Measurements from ENCODE around the gene ZFP1.

Gene ZFP1

GRCh38 chr16:75148311-75149195, at the start of gene ZFP1:
ZFP1 (plus strand) TSS chr16:75148524; CDS start chr16:75152952, 4,428 bp downstream.
- peak; percentile 91 to 99 (median 96) for DNase-seq
- intact Hi-C loops (cut with DNase I), result loop anchor here (5.0 kb wide), 1 partner anchor 36 kb away; no protein-coding TSS in a partner anchor

DNA sequence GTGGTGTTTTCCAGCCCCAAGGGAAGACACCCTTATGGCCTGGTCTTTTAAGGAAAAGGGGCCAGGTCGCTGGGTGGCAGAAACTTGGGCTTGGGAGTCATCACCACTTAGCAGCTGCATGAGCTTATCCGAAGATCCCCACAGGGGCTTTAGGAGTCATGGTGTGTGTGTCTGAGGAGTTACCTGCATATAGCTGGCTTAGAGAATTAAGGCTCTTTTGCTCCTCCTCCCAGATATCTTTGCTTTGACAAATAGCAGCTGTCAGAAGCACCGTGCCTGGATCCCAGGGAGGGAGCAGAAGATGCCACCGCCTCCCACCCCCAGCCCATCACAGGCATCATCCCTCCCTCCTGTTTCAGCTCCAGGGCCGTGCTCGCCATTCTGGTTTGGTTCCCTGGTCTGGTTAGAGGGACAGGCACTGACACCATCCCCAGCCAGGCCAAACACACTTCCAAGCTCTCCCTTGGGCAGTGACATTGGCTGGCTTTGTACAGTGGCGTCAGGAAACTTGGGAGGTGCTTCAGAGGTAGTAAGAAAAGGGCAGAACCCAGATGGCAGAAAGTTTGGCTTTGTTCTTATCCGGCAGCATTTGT, 49.2 kb upstream of the ZFP1 start:
- intact Hi-C loops (cut with DNase I), result no loop called here
- peak in 2 of 42 donors; percentile 44 to 49 for DNase-seq

DNA sequence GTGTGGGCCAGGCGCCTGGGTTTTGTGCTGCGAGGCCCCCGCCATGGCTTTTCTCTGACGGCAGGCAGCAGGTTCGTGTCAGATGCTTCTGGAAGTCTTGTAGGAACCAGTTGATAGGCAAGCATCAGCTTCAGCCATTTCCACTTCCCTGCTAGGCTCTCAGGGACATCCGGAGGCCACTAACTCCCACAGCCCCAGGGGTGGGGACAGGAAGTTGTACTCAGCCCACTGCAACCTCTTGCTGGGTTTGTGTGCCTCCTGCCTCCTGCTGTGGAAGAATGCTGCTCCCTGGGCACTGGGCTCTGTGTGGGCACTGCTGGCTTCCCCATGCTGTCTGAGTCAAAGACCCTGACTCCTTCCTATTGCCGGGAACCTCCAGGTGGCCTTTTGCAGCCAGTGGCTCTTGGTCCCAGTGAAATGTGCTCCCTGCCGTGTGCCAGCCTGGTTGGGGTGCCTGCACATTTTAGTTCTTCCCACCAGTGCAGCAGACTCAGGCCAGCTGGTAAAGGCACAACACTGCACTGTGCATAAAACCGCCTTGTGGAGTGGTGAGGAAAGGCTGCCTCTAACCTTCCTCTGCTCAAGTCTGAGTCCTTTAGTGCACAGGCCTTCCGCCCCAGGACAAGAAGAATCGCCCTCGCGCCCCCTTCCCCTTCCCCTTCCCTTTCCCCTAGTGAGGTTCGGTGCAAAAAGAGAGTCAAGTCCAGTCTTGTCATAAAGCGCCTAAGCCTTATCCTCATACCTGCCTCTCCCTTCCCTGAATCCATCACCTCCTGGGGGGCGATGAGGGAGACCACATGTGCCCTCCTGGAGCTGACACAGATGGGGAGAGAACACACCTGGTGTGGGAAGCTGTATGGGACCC, 48.4 kb upstream of the ZFP1 start:
- peak in 3 of 42 donors; percentile 33 to 50 (median 47) for DNase-seq
- intact Hi-C loops (cut with DNase I), result no loop called here

DNA sequence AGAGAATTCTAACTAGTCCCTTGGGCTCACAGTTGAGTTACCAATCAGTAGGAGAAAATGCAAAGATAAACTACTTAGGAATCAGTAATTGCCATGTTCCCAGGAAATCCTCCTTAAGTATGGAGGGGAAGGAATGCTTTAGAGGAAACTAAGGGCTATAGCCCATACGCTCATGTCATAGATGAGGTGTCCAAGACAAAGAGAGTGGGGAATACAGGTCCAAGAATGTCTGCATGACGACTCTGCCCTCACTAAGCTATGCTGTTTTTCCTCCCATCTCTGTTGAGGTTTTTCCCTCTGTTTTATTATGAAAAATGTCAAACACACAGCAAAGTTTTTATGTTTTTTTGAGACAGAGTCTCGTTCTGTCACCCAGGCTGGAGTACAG, 47.7 kb upstream of the ZFP1 start:
- intact Hi-C loops (cut with DNase I), result no loop called here
- no peak for DNase-seq

- intact Hi-C loops (cut with DNase I), result no loop called here
- no peak for DNase-seq
Measured at GRCh38 chr16:75101635-75102034, 46.7 kb upstream of the ZFP1 start.

DNA sequence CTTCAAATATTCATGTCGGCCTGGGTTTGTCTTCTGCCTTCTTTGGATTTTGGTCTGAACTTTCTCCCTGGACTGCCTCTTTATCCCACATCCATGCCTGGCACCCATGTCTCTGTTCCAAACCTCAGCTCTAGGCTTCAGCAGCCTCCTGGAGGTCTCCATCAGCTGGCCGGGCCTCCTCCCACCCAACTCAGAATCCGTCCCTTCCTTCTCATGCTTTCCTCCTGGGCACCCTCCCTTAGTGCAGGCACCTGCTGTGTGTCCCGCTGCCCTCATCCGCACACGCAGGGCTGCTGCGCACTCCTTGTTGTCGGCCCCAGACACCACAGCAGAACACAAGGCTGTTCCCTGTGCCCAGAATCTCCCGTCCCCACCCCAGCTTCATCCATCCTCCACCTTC, 45.7 kb upstream of the ZFP1 start:
- intact Hi-C loops (cut with DNase I), result no loop called here
- DNase-seq, result no peak

DNA sequence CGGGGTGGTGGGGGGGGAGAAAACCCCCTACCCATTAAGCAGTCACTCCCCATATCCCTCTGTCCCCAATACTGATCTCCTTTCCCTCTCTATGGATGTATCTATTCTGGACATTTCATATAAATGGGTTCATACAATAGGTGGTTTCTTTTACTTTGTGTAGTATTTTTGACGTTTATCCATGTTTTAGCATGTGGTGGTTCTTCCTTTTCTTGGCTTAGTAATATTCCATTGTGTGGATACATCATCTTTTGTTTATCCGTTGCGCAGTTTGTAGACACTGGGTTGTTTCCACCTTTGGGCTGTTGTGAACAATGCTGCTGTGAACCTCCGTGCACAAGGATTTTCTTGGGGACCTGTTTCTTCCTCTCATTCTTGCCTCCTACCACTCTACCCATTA, 44.3 kb upstream of the ZFP1 start:
- intact Hi-C loops (cut with DNase I), result no loop called here
- no peak for DNase-seq

DNA sequence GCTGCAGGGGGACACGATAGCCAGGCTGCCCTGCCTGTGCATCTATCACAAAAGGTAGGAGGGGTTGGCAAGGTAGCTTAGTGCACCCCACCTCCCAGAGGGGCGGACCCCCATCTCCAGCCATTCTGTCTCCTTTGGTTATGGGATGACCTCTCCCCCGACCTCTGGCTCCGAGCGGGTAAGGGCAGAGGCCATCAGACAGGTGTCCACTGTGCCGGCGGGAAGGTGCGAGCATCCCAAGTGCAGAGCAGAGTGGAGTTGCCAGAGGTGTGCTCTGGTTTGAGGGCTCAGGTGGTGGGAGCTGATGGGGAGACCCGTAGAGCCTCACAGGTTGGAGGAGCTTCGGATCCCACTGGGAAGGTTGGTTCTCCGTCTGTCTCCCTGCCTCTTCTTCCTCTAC, 43.5 kb upstream of the ZFP1 start:
- DNase-seq, result no peak

DNA sequence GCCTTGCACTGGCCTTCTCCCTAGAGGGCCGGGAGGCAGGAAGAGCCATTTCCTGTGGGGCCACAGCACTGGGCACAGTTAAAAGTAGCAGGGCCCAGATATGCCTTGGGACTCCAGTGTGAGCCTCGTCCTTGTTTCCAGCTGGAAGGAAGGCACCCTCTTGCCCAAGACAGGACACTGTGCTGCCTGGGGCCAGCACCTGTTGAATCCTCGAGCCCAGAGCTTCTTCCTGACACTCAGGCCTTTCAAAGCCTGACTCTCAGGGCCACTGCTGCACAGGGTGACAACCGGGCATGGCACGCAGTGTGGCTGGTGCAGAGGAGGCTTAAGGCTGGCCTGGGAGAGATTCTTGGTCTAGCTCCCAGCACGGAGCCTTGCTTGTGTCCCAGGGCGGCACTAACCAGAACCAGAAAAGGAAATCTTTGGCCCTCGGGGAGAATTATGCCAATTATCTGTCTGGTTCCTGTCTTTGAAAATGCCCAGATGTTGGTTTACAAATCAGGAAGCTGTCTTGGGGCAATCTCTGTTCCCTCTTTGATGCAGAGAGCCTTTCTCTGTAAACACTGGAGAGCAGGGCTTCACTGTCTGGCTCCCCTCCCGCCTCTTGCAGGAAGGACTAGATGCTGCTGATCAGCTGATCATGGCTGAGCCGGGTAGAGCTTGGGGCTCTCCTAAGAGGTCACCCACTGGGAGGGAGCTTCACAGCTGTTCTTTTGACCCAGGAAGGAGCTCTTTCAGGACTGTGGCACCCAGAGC, 42.8 kb upstream of the ZFP1 start:
- peak; percentile 33 to 87 (median 73) for DNase-seq
- intact Hi-C loops (cut with DNase I), result no loop called here

More for the DNA sequence above, 43.5 kb upstream of the ZFP1 start:
- intact Hi-C loops (cut with DNase I), result no loop called here

DNA sequence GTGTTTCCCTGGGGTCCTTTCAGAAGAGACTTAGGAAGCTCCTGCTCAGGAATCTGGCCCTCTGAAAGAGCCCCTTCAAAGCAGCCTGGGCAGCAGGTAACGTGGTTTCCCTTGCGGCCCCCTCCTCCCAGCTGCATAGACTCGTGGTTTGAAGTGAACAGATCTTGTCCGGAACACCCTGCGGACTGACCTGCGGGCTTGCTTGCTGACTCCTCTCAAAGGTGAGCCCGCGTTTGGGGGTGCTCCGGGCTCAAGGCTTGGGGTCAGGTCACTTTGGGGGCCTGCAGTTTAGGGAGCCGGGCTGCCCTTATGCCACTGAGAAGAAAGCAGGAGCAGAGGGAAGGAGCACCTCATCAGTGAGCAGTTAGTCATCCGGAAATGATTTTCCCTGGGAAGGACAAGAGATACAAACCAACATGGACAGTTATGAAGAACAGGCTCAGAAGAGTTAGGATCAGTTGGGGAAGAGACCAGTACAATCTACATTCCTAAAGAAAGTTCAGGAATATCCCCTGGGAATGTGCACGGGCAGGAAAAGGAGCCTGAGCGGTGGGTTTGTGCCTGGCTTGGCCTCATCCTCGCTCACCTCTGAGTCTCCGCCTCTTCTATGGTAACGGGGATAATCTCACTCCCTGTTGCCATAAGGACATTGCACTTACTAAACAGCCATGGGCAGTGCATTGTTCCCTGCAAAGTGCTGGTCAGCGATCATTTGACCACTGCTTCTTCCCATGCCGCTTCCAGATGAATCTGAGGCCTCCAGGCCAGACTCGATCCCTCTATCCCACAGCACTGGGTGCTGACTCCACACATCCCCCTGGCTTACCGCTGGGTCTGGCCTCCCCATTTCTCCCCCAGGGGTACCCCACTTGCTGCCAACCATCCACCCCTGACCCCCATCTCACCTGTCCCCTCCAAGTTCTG, 41.7 kb upstream of the ZFP1 start:
- no peak for DNase-seq
- intact Hi-C loops (cut with DNase I), result no loop called here

DNA sequence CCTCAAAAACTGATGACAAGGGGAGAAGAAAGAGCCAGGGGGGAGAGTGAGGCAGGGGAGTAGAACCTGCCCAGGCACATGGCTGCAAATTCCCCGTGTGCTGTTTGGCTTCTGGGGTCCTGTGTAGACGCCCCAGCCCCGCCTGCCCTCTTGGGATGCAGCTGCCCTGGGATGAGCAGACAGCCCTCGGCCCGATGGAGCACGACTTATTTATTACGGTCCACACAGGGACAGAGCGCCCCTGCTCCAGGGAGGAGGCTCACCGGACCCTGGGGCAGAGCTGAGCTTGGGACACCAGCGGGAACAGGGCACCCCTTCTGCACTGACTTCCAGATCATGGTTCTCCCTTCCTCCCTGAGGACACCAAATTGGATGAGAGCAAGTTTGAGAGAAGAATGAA, 40.8 kb upstream of the ZFP1 start:
- intact Hi-C loops (cut with DNase I), result no loop called here
- no peak for DNase-seq

DNA sequence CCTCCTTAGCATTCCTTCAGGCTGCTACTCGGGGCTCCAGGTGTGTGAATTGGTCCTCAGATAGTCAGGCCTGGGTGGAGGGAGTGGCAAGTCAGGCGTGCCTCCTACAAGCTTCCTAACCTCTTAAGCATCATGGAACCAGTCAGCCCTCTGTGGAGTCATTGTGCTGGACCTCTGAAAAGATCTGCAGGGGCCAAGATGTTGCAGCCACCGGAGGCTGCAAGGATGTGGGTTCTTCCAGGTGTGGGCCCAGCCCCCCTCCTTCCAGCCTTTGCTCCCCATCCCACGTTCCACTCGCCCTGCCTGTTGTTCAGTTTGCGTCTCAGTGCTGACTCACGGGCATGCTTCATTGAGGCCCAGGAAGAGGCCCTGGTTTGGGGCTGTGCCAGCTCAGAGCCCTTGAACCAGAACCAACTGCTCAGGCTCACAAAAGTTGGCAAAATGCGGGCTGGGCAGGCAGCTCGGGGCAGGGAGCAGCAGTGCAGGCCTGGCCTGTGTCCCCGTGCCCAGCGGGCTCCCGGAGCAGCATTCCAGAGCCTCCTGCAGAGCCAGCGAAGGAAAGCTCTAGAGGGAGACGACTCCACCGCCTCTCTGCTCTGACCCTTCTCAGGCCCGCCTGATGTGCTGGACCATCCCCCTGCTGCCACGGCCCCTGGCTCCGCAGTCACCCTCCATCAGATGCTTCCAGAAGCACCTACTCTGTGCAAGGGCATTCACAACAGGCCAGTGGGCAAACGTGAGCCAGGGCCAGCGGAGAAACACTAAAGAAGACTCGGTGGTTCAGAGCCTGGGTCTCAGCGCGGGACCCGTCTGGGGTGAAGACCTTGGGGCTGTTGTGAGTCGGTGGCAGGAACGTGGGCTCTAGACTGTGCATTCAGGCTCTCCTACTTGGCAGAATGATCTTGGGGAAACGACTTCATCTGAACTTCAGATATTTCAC, 39.3 kb upstream of the ZFP1 start:
- peak; percentile 63 to 93 (median 78) for DNase-seq
- intact Hi-C loops (cut with DNase I), result no loop called here

GRCh38 chr16:75109732-75110243, 38.5 kb upstream of the ZFP1 start:
- intact Hi-C loops (cut with DNase I), result loop anchor here (2.0 to 5.0 kb wide), 2 partner anchors 38 to 111 kb away; partner anchors contain the start of genes ZFP1 and ZNRF1
- DNase-seq, result peak in 27 of 42 donors; percentile 36 to 73 (median 50)

DNA sequence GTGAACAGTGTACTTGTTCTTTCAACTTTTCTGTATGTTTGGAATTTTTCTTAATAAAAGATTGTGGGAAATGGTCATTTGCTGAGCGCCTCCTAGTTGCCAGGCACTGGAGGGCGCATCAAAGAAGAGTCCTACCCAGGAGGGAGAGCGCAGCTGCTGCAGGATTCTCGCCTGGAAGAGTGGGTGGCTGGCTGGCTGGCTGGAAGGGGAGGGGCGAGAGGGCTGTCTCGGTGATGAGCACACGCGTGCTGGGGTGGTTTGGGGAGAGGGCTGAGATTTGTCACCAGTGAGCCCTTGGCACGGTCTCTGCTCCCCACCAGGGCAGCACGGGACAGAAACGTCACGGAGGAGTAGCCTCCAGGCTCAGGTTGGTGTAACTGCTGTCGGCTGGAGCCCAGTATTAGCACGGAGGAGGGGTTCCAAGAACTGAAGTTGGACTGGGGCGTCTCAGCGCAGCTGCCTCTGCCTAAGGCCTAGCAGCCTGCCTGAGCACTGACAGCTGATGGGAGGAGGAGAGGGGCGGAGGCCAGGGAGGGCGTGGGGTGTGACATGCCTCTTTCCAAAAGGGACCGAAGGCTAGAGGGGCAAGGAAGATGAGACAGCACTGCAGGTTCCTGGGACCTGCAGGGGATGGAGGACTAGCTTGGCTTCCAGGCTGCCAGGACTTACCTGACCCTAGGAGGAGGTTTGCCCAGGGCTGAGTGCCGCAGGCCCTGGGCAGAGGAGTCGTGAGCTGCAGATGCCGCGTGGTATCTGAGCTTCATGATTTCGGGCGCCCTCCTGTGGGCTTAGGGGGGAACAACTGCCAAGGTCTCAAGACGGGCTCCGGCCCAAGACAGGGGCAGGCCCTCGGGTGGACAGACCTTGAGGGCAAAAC, 37.4 kb upstream of the ZFP1 start:
- peak; percentile 86 to 96 (median 92) for DNase-seq
- intact Hi-C loops (cut with DNase I), result loop anchor here (2.0 to 5.0 kb wide), 2 partner anchors 36 to 112 kb away; partner anchors contain the start of genes ZFP1 and ZNRF1

GRCh38 chr16:75111514-75111940, 36.8 kb upstream of the ZFP1 start:
- peak in 1 of 42 donors; percentile 14 for DNase-seq
- intact Hi-C loops (cut with DNase I), result loop anchor here (2.0 to 5.0 kb wide), 2 partner anchors 36 to 113 kb away; partner anchors contain the start of genes ZFP1 and ZNRF1
